Osteoblast (primary cell): Measurements from ENCODE around the gene FERMT2. TPM values are rescaled to one million over a fixed set of nuclear protein-coding genes. Genes with fewer than 3 reads are reported as not detected.

Experiments used
- DNase-seq: peaks from one replicate; pipeline ENCODE4 v3.0.0; 2011; ENCODE audit warnings: low spot score, mixed read lengths; ENCODE audit not compliant: insufficient read length; ENCODE audit errors: missing footprints
- H2AFZ ChIP-seq: 2 replicates; pipeline ENCODE4 v1.6.0; 2011; ENCODE audit warnings: mild to moderate bottlenecking, low read length
- H3K27ac ChIP-seq: 2 replicates; pipeline ENCODE4 v1.5.1; 2011; ENCODE audit warnings: mild to moderate bottlenecking, low read depth, low read length, moderate library complexity
- H3K27me3 ChIP-seq: 2 replicates; pipeline ENCODE4 v1.6.0; 2012; ENCODE audit warnings: mild to moderate bottlenecking, control low read depth, inconsistent platforms, low read length, moderate library complexity; ENCODE audit not compliant: insufficient read depth
- H3K36me3 ChIP-seq: 2 replicates; pipeline ENCODE4 v1.5.1; 2011; ENCODE audit warnings: mild to moderate bottlenecking, low read length, control low read depth, moderate library complexity; ENCODE audit not compliant: insufficient read depth
- H3K4me1 ChIP-seq: 2 replicates; pipeline ENCODE4 v1.5.1; 2011; ENCODE audit warnings: mild to moderate bottlenecking, low read length, control low read depth, moderate library complexity; ENCODE audit not compliant: insufficient read depth
- H3K4me2 ChIP-seq: 2 replicates; pipeline ENCODE4 v1.6.0; 2011; ENCODE audit warnings: mild to moderate bottlenecking, low read length; ENCODE audit not compliant: insufficient read depth
- H3K4me3 ChIP-seq: fragments of 200-600 bp; sonication (generic); 3 replicates; pipeline ENCODE4 v1.5.1; 2012; ENCODE audit warnings: mild to moderate bottlenecking, low read length, inconsistent platforms; ENCODE audit not compliant: insufficient read depth
- H3K79me2 ChIP-seq: 2 replicates; pipeline ENCODE4 v1.6.0; 2012; ENCODE audit warnings: mild to moderate bottlenecking, low read length, control low read depth, inconsistent platforms; ENCODE audit not compliant: insufficient read depth
- H3K9me3 ChIP-seq: 2 replicates; pipeline ENCODE4 v1.5.1; 2011; ENCODE audit warnings: low read depth, low read length, control low read depth
- H4K20me1 ChIP-seq: 2 replicates; pipeline ENCODE4 v1.6.0; 2012; ENCODE audit warnings: mild to moderate bottlenecking, low read length, control low read depth; ENCODE audit not compliant: insufficient read depth
- total RNA-seq: library from RNA; depleted of rRNA; stranded (reverse); fragments of >200 nt; gene quantifications from 2 replicates; pipeline ENCODE4 v1.2.3, GENCODE V29; 2012
- TF ChIP-seq, protein P1 (sequence below): IDR thresholded peaks from 2 replicates; pipeline ENCODE4 v1.5.1; 2011; ENCODE audit warnings: mild to moderate bottlenecking, low read depth, low read length, moderate library complexity; ENCODE audit errors: extremely low read depth

The FERMT2 gene
- total RNA-seq, 1 donor: 280 TPM

- Histone ChIP-seq H3K4me3 (no peak overlapping the region), H3K36me3 (peaks cover 75% of the 10 kb centered on the region), H3K27me3 (no peaks in the 10 kb centered on the region), H2AFZ (no peak overlapping the region), H3K4me2 (no peak overlapping the region), H3K79me2 (peaks cover 18% of the 10 kb centered on the region), H3K9me3 (no peaks in the 10 kb centered on the region), H3K4me1 (peaks cover 27% of the 10 kb centered on the region), H4K20me1 (no peaks in the 10 kb centered on the region), H3K27ac (no peak overlapping the region)
- TF ChIP-seq, protein P1, sequence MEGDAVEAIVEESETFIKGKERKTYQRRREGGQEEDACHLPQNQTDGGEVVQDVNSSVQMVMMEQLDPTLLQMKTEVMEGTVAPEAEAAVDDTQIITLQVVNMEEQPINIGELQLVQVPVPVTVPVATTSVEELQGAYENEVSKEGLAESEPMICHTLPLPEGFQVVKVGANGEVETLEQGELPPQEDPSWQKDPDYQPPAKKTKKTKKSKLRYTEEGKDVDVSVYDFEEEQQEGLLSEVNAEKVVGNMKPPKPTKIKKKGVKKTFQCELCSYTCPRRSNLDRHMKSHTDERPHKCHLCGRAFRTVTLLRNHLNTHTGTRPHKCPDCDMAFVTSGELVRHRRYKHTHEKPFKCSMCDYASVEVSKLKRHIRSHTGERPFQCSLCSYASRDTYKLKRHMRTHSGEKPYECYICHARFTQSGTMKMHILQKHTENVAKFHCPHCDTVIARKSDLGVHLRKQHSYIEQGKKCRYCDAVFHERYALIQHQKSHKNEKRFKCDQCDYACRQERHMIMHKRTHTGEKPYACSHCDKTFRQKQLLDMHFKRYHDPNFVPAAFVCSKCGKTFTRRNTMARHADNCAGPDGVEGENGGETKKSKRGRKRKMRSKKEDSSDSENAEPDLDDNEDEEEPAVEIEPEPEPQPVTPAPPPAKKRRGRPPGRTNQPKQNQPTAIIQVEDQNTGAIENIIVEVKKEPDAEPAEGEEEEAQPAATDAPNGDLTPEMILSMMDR: no peak
- no peak for DNase-seq
These were observed 90.6 kb downstream of the FERMT2 start for GRCh38 chr14:52860209-52860608.

DNA sequence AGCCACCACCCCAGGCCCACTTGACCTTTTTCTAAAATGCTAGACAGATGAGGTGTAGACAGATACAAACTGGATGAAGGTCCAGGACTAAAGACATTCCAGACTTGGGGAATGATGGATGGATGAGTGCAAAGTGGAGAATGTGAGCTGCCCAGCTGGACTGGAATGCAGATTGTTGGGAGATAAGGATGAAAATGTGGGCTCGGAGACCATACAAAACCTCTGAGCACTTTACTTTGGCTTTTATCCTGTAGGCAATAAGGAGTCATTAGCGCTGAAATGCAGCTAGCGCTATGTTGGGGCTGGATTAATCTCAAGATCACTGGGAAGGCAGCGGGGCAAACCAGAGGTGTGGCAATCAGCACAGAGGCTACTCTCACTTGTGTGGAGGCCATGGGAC is 94.7 kb downstream of the FERMT2 start:
- Histone ChIP-seq H3K4me2 (no peak overlapping the region), H3K4me1 (peaks cover 3% of the 10 kb centered on the region), H3K9me3 (no peaks in the 10 kb centered on the region), H3K27ac (no peak overlapping the region), H3K4me3 (no peak overlapping the region), H3K79me2 (peaks cover 6% of the 10 kb centered on the region), H3K36me3 (peaks cover 52% of the 10 kb centered on the region), H3K27me3 (no peaks in the 10 kb centered on the region), H2AFZ (no peak overlapping the region), H4K20me1 (no peaks in the 10 kb centered on the region)
- TF ChIP-seq, protein P1: no peak
- DNase-seq: no peak

GRCh38 chr14:52853522-52853854 is 97.4 kb downstream of the FERMT2 start:
- H3K79me2 ChIP-seq: no peaks in the 10 kb centered on the region
- no peak overlapping the region for H3K4me2 ChIP-seq
- no peaks in the 10 kb centered on the region for H4K20me1 ChIP-seq
- H3K27ac ChIP-seq: no peak overlapping the region
- H3K27me3 ChIP-seq: no peaks in the 10 kb centered on the region
- TF ChIP-seq, protein P1: no peak
- peaks cover 28% of the 10 kb centered on the region for H3K36me3 ChIP-seq
- DNase-seq: no peak
- peaks cover 3% of the 10 kb centered on the region for H3K4me1 ChIP-seq
- no peak overlapping the region for H2AFZ ChIP-seq
- no peak overlapping the region for H3K4me3 ChIP-seq
- no peaks in the 10 kb centered on the region for H3K9me3 ChIP-seq

DNA sequence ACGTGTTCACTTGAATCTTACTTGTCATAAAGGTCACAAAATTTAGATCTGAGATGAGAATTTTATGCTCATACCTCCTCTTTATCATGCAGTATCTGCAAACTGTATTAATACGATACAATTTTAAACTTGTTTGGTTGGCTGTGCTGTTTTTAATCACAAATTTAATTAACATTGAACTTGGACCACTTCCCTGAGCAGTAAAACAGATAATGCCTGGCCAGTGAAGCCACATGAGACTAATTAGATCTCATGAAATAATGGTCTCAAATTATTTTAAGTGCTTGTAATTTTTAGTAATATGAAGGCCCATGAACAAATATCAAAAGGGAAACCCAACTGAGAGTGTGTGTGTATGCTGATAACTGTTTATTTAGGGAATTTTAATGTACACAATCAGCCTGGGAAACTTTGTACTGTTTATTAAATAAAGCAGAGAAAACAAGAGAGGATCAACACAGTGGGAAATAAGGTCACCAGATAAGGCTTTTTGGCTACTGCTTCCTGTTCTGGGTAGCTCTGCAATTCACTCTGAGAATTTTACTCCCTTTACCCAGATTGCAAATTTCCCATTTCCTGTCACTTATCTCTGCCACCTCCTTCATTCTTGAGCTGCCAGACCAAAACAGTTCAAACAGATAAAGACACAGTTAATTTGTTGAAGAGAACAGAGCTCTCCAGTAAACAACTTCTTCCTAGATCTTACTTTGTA is 97.9 kb downstream of the FERMT2 start:
- H3K4me1 ChIP-seq: peaks cover 3% of the 10 kb centered on the region
- no peak overlapping the region for H2AFZ ChIP-seq
- DNase-seq: no peak
- no peaks in the 10 kb centered on the region for H3K27me3 ChIP-seq
- TF ChIP-seq, protein P1: no peak
- H3K27ac ChIP-seq: no peak overlapping the region
- H3K36me3 ChIP-seq: peaks cover 23% of the 10 kb centered on the region
- no peaks in the 10 kb centered on the region for H3K9me3 ChIP-seq
- H3K4me3 ChIP-seq: no peak overlapping the region
- H3K79me2 ChIP-seq: no peaks in the 10 kb centered on the region
- no peaks in the 10 kb centered on the region for H4K20me1 ChIP-seq
- no peak overlapping the region for H3K4me2 ChIP-seq
